ENCODE results near the gene CACNA1B. TPM values are rescaled to one million over a fixed set of nuclear protein-coding genes. Genes with fewer than 3 reads are reported as not detected.

CACNA1B gene
- total and polyA plus RNA-seq, 2 of the 4 experiments (the other 2 are of a cell fraction) = 0.02 TPM; not detected in 1

- Histone ChIP-seq H4K8ac (ENCODE audit: low read depth in 2 of 2, low read length in 2 of 2) (no peak overlapping the region), H3K36me3 (ENCODE audit: control insufficient read depth, insufficient read depth, low read length) (no peaks in the 10 kb centered on the region), H3K56ac (ENCODE audit: extremely low read depth, insufficient read depth, low read length) (no peak overlapping the region), H3K9me3 (ENCODE audit: control insufficient read depth, insufficient read depth, low read length) (peaks cover 77% of the 10 kb centered on the region), H4K5ac (ENCODE audit: low read depth, low read length) (no peak overlapping the region), H2BK20ac (ENCODE audit: low read depth, low read length) (no peak overlapping the region), H3K4ac (ENCODE audit: low read depth, low read length) (no peak overlapping the region), H3K4me3 (ENCODE audit: insufficient read depth, low read depth, low read length) (no peak overlapping the region), H3K18ac (ENCODE audit: low read depth, low read length) (no peak overlapping the region), H4K91ac (ENCODE audit: insufficient read depth, low read depth, low read length) (no peak overlapping the region), H3K14ac (replicated peaks; ENCODE audit: low read depth, low read length) (no peak overlapping the region), H3K9ac (ENCODE audit: low read depth, low read length) (no peak overlapping the region), H2BK15ac (ENCODE audit: low read depth, low read length) (no peak overlapping the region), H2AK5ac (ENCODE audit: low read depth, low read length) (no peak overlapping the region), H3K9me1 (ENCODE audit: insufficient read depth, low read length) (no peaks in the 10 kb centered on the region), H2AFZ (replicated peaks; ENCODE audit: low read length, poor library complexity) (no peak overlapping the region), H3K4me1 (ENCODE audit: control insufficient read depth, insufficient read depth, low read length) (no peaks in the 10 kb centered on the region), H3K79me1 (ENCODE audit: low read depth in 1 of 2, low read length in 2 of 2) (no peaks in the 10 kb centered on the region), H3K4me2 (ENCODE audit: low read depth, low read length) (no peak overlapping the region), H3K27ac (ENCODE audit: insufficient read depth, low read length) (no peak overlapping the region), H3K23ac (ENCODE audit: low read depth, low read length) (no peak overlapping the region), H2AK9ac (replicated peaks; ENCODE audit: low read depth, low read length, poor library complexity) (no peak overlapping the region), H4K20me1 (ENCODE audit: insufficient read depth, low read length) (no peaks in the 10 kb centered on the region), H3K27me3 (ENCODE audit: control insufficient read depth, insufficient read depth, low read length) (no peaks in the 10 kb centered on the region), H2BK120ac (ENCODE audit: low read depth, low read length) (no peak overlapping the region), H2BK5ac (ENCODE audit: low read depth, low read length, poor library complexity, severe bottlenecking) (no peak overlapping the region)
- no TSS peak for BruUV-seq (replicated peaks)
- ChIA-PET POLR2A (ENCODE audit: unreplicated experiment) (no interaction called here), CTCF (no interaction called here)
- DNase-seq = no peak
- dilution Hi-C loops (cut with HindIII; ENCODE audit: low sequenced_read_pairs, unreplicated experiment) (no loop called here), intact Hi-C loops (cut with micrococcal nuclease) (no loop called here), in situ Hi-C loops (cut with MboI; ENCODE audit: low sequenced_read_pairs) (no loop called here)
- WGBS, 2 experiments (ENCODE audit: extremely low coverage in 2 of 2, insufficient read length in 1 of 2) = 100% methylated on average over 2 of the region's 16 CpGs; no CpG with 5 or more reads in 1 of the 2 experiments
- TF ChIP-seq RFX5 (IDR thresholded peaks at IDR 0.05; ENCODE audit: low read depth, low read length) = no peak
- no peak for TF ChIP-seq MXI1 (IDR thresholded peaks at IDR 0.05; ENCODE audit: borderline replicate concordance, low read depth, low read length)
- TF ChIP-seq CHD1 (IDR thresholded peaks at IDR 0.05; ENCODE audit: low read depth, low read length) = no peak
- TF ChIP-seq MAZ (IDR thresholded peaks at IDR 0.05; ENCODE audit: borderline replicate concordance, low read depth, low read length) = no peak
- TF ChIP-seq FOS (IDR thresholded peaks at IDR 0.05; ENCODE audit: low read depth, low read length) = no peak
- no peak for TF ChIP-seq CTCF (conservative IDR thresholded peaks at IDR 0.05; ENCODE audit: low read depth, low read length)
- no peak for TF ChIP-seq BHLHE40 (IDR thresholded peaks at IDR 0.05; ENCODE audit: low read depth, low read length)
- TF ChIP-seq NFE2L2 (IDR thresholded peaks at IDR 0.05; ENCODE audit: low read depth, low read length) = no peak
- no peak for TF ChIP-seq USF2 (IDR thresholded peaks at IDR 0.05; ENCODE audit: low read depth, low read length)
- no peak for TF ChIP-seq POLR2A (IDR thresholded peaks at IDR 0.05; ENCODE audit: low read depth, low read length)
- ATAC-seq (ENCODE audit: low read depth) = no peak
Observed at GRCh38 chr9:138101444-138102234, 224.1 kb downstream of the CACNA1B start.

Data from IMR-90 (cell line).